SK-N-SH treated with all-trans-retinoic acid at 6 μM for 48 hours (cell line): ENCODE results near the gene OR52K1.

Experiments used
- ATAC-seq: fragments of 200-7000 bp; cut with Tn5 transposase; 3 replicates; pipeline ENCODE4 v1.9.1; 2020; ENCODE audit warnings: mild to moderate bottlenecking, moderate library complexity
- ARNTL ChIP-seq: fragments of 450-650 bp; formaldehyde crosslinking; IDR thresholded peaks from 2 replicates; pipeline ENCODE4 v1.5.0; 2020; ENCODE audit warnings: low read depth, mild to moderate bottlenecking, moderate library complexity, borderline replicate concordance
- BACH2 ChIP-seq: fragments of 250-450 bp; sonication (Bioruptor Pico); IDR thresholded peaks from 2 replicates; pipeline ENCODE4 v1.9.0; 2021; ENCODE audit warnings: mild to moderate bottlenecking, borderline replicate concordance
- CSDC2 ChIP-seq: fragments of 250-450 bp; sonication (Bioruptor Pico); IDR thresholded peaks from 2 replicates; pipeline ENCODE4 v1.5.0; 2020; ENCODE audit warnings: mild to moderate bottlenecking, moderate library complexity
- ESRRG ChIP-seq: fragments of 250-450 bp; sonication (Bioruptor Pico); IDR thresholded peaks from 2 replicates; pipeline ENCODE4 v1.6.1; 2021; ENCODE audit warnings: mild to moderate bottlenecking
- GLIS3 ChIP-seq: fragments of 250-450 bp; sonication (Bioruptor Pico); IDR thresholded peaks from 2 replicates; pipeline ENCODE4 v1.5.0; 2020; ENCODE audit warnings: mild to moderate bottlenecking, moderate library complexity
- OSR1 ChIP-seq: fragments of 250-450 bp; sonication (Bioruptor Pico); IDR thresholded peaks from 2 replicates; pipeline ENCODE4 v1.8.0; 2022; ENCODE audit warnings: moderate library complexity, mild to moderate bottlenecking, inconsistent platforms
- RARB ChIP-seq: fragments of 250-450 bp; sonication (Bioruptor Pico); IDR thresholded peaks from 2 replicates; pipeline ENCODE4 v1.8.0; 2021; ENCODE audit warnings: mild to moderate bottlenecking, moderate library complexity
- SNAI2 ChIP-seq: fragments of 250-450 bp; sonication (Bioruptor Pico); IDR thresholded peaks from 2 replicates; pipeline ENCODE4 v1.5.0; 2020; ENCODE audit warnings: mild to moderate bottlenecking, moderate library complexity
- TCF4 ChIP-seq: fragments of 250-450 bp; sonication (Bioruptor Pico); IDR thresholded peaks from 2 replicates; pipeline ENCODE4 v1.8.0; 2021; ENCODE audit warnings: mild to moderate bottlenecking, moderate library complexity, borderline replicate concordance
- TOX ChIP-seq: fragments of 250-450 bp; sonication (Bioruptor Pico); IDR thresholded peaks from 2 replicates; pipeline ENCODE4 v1.8.0; 2021; ENCODE audit warnings: mild to moderate bottlenecking, moderate library complexity, borderline replicate concordance
- ZC3H10 ChIP-seq: fragments of 250-450 bp; sonication (Bioruptor Pico); IDR thresholded peaks from 2 replicates; pipeline ENCODE4 v1.5.1; 2021; ENCODE audit warnings: mild to moderate bottlenecking, moderate library complexity
- ZFP3 ChIP-seq: fragments of 250-450 bp; sonication (Bioruptor Pico); IDR thresholded peaks from 2 replicates; pipeline ENCODE4 v1.5.0; 2020; ENCODE audit warnings: mild to moderate bottlenecking, moderate library complexity
- ZFP30 ChIP-seq: fragments of 450-650 bp; formaldehyde crosslinking; IDR thresholded peaks from 2 replicates; pipeline ENCODE4 v1.5.0; 2022; ENCODE audit warnings: mild to moderate bottlenecking, moderate library complexity
- ZNF565 ChIP-seq: fragments of 450-650 bp; formaldehyde crosslinking; conservative IDR thresholded peaks from 2 replicates; pipeline ENCODE4 v1.5.0; 2020; ENCODE audit warnings: low read depth, mild to moderate bottlenecking, moderate library complexity
- ZNF70 ChIP-seq: fragments of 450-650 bp; formaldehyde crosslinking; IDR thresholded peaks from 2 replicates; pipeline ENCODE4 v1.5.0; 2020; ENCODE audit warnings: mild to moderate bottlenecking, moderate library complexity
- ZNF8 ChIP-seq: fragments of 450-650 bp; formaldehyde crosslinking; IDR thresholded peaks from 2 replicates; pipeline ENCODE4 v1.5.0; 2020; ENCODE audit warnings: mild to moderate bottlenecking, moderate library complexity
- TF ChIP-seq, protein P1 (sequence below): fragments of 250-450 bp; sonication (Bioruptor Pico); IDR thresholded peaks from 2 replicates; pipeline ENCODE4 v1.5.1; 2020; ENCODE audit warnings: low read depth, mild to moderate bottlenecking, moderate library complexity
- TF ChIP-seq, protein P2 (sequence below): fragments of 250-450 bp; sonication (Bioruptor Pico); IDR thresholded peaks from 2 replicates; pipeline ENCODE4 v1.5.0; 2020; ENCODE audit warnings: mild to moderate bottlenecking, moderate library complexity
- TF ChIP-seq, protein P3 (sequence below): fragments of 250-450 bp; sonication (Bioruptor Pico); IDR thresholded peaks from 2 replicates; pipeline ENCODE4 v1.8.0; 2021; ENCODE audit warnings: low read depth, mild to moderate bottlenecking, moderate library complexity, borderline replicate concordance

Gene OR52K1

DNA sequence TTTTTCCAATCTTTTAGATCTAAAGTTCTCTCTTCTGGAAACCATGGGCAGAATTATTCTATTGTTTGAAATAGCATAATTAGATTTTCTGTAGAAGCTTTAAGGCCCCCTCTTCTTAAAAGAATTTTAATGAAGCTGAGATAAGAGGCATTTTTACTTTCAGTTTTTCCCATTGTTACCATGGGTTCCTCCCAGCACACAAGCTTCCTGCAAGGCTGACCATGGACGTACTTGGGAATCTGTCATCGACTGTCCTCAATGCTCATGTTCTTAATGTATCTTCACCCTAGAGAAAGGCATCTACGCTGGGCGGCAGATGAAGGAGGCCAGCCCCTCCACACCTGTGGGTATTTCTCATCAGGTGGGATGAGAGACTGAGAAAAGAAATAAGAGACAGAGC, 22.3 kb upstream of the OR52K1 start (continued):
- no peak for TF ChIP-seq CSDC2 (CRISPR knock-in tag)
- no peak for TF ChIP-seq TOX
- TF ChIP-seq SNAI2 (CRISPR knock-in tag) = no peak

DNA sequence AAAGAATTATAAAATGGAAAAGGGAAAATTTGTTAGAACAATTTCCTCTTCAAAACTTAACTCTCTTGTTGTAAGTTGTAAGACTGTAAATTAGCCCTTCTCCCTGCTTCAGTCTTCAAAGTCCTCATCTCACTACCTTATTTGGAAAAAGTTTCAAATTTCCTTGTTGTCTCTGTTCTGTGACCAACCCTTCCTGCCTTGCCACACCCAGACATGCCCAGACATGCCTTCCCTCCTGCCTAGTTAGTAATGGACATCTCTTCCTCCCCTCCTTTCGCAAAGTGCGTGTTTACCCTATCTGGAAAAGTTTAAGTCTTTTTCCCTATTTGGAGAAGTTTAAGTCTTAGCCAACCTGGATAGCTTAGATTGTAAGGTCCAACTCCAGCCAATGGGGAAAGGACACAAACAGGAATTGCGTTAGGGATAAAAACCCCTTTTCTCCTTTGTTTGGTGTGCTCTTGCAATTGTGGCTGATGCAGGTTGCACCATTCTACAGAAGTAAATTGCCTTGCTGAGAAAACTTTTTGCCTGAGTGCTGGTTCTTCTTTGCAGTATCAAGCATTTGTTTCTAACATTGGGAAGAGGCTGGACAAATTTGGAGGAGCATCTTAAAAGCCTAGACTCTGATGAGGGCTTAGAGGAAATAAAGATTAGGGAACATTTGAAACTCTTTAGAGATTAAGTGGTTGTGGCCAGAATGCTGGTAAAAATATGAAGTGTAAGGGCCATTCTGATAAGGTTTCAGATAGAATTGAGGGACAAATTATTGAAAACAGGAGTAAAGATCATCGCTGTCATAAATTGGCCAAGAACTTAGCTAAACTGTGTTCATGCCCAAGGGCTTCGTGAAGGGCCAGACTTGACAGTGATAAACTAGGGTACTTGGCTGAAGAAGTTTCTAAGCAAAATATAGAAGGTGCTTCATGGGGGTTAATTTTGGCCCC, 18.0 kb upstream of the OR52K1 start:
- ATAC-seq = no peak
- TF ChIP-seq ESRRG (CRISPR knock-in tag) = no peak
- TF ChIP-seq ZC3H10 = no peak
- no peak for TF ChIP-seq ZNF70 (CRISPR knock-in tag)
- TF ChIP-seq TCF4 (CRISPR knock-in tag) = no peak
- no peak for TF ChIP-seq ARNTL
- TF ChIP-seq ZNF565 (CRISPR knock-in tag) = no peak
- no peak for TF ChIP-seq GLIS3 (CRISPR knock-in tag)
- no peak for TF ChIP-seq BACH2 (CRISPR knock-in tag)

DNA sequence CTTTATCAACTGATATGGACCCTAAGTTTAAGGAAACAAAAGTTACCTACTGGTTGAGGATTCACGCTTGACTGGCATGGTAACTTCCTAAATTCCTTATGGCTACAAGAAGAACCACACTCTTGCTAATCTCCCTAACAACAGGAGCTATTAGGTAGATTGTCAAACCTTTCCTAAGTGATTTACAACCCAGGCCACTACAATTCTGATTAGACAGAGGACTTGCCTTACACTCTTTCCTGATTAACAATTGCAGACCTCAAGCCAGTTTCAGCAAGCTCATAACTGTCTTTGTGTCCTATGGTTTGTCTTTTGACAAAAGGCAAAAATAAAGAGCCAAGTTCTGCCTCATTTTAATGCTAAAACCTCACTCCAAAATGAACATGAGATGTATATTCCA, 17.0 kb upstream of the OR52K1 start:
- ATAC-seq = no peak
- TF ChIP-seq, protein P1, sequence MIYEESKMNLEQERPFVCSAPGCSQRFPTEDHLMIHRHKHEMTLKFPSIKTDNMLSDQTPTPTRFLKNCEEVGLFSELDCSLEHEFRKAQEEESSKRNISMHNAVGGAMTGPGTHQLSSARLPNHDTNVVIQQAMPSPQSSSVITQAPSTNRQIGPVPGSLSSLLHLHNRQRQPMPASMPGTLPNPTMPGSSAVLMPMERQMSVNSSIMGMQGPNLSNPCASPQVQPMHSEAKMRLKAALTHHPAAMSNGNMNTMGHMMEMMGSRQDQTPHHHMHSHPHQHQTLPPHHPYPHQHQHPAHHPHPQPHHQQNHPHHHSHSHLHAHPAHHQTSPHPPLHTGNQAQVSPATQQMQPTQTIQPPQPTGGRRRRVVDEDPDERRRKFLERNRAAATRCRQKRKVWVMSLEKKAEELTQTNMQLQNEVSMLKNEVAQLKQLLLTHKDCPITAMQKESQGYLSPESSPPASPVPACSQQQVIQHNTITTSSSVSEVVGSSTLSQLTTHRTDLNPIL (CRISPR knock-in tag) = no peak
- TF ChIP-seq TOX (no peak), ZNF565 (CRISPR knock-in tag) (no peak), ZNF8 (CRISPR knock-in tag) (no peak), ESRRG (CRISPR knock-in tag) (no peak), CSDC2 (CRISPR knock-in tag) (no peak), SNAI2 (CRISPR knock-in tag) (no peak), ZFP3 (no peak), TCF4 (CRISPR knock-in tag) (no peak), RARB (no peak)
- TF ChIP-seq, protein P2, sequence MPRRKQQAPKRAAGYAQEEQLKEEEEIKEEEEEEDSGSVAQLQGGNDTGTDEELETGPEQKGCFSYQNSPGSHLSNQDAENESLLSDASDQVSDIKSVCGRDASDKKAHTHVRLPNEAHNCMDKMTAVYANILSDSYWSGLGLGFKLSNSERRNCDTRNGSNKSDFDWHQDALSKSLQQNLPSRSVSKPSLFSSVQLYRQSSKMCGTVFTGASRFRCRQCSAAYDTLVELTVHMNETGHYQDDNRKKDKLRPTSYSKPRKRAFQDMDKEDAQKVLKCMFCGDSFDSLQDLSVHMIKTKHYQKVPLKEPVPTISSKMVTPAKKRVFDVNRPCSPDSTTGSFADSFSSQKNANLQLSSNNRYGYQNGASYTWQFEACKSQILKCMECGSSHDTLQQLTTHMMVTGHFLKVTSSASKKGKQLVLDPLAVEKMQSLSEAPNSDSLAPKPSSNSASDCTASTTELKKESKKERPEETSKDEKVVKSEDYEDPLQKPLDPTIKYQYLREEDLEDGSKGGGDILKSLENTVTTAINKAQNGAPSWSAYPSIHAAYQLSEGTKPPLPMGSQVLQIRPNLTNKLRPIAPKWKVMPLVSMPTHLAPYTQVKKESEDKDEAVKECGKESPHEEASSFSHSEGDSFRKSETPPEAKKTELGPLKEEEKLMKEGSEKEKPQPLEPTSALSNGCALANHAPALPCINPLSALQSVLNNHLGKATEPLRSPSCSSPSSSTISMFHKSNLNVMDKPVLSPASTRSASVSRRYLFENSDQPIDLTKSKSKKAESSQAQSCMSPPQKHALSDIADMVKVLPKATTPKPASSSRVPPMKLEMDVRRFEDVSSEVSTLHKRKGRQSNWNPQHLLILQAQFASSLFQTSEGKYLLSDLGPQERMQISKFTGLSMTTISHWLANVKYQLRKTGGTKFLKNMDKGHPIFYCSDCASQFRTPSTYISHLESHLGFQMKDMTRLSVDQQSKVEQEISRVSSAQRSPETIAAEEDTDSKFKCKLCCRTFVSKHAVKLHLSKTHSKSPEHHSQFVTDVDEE (CRISPR knock-in tag) = no peak
- TF ChIP-seq, protein P3, sequence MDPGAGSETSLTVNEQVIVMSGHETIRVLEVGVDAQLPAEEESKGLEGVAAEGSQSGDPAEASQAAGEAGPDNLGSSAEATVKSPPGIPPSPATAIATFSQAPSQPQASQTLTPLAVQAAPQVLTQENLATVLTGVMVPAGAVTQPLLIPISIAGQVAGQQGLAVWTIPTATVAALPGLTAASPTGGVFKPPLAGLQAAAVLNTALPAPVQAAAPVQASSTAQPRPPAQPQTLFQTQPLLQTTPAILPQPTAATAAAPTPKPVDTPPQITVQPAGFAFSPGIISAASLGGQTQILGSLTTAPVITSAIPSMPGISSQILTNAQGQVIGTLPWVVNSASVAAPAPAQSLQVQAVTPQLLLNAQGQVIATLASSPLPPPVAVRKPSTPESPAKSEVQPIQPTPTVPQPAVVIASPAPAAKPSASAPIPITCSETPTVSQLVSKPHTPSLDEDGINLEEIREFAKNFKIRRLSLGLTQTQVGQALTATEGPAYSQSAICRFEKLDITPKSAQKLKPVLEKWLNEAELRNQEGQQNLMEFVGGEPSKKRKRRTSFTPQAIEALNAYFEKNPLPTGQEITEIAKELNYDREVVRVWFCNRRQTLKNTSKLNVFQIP (CRISPR knock-in tag) = no peak
- TF ChIP-seq, all 23 proteins: peak for 0

DNA sequence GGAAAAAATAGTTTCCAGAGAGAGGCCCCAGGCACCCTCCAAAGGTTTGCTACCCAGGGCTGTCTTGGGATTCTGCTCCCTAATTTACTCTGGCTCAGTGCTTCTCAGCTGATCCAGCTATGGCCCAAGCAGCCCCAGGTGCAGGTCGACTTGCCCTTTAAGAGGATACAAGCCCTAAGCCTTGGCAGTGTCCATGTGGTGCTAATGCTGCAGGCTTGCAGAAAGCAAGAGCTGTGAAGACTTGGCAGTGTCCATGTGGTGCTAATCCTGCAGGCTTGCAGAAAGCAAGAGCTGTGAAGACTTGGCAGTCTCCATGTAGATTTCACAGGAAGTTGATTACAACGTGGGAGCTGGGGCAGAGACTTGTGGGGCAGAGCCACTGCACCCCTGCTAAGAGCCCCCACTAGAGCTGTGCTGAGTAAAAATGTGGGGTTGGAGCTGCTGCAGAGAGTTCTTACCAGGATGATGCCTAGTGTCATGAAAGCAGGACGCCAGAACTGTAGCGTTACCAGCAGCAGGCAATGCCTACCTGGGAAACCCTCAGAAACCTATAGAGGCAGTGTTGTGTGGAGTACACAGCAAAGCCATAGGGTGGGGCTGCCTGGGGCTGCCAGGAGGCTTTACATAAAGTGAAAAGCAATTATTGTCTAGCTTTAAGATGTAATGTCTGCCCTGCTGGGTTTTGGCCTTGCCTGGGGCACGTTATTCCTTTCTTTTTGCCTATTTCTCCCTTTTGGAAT, 16.1 kb upstream of the OR52K1 start:
- no peak for TF ChIP-seq OSR1 (CRISPR knock-in tag)
- no peak for TF ChIP-seq ARNTL
- TF ChIP-seq SNAI2 (CRISPR knock-in tag) = no peak
- TF ChIP-seq TOX = no peak
- TF ChIP-seq GLIS3 (CRISPR knock-in tag) = no peak
- TF ChIP-seq, protein P3 (CRISPR knock-in tag) = no peak
- TF ChIP-seq ESRRG (CRISPR knock-in tag) = no peak
- no peak for TF ChIP-seq ZNF8 (CRISPR knock-in tag)
- TF ChIP-seq, protein P2 (CRISPR knock-in tag) = no peak
- TF ChIP-seq ZFP30 (CRISPR knock-in tag) = no peak
- ATAC-seq = no peak
